ENCODE data around the gene OSTC. TPM values are rescaled to one million over a fixed set of nuclear protein-coding genes. Genes with fewer than 3 reads are reported as not detected.

OSTC gene
- total and polyA plus RNA-seq, 2 of the 13 experiments (the other 11 are each of a cell fraction or from before 2014, with no cell fraction given), result 208 to 380 TPM

GRCh38 chr4:108650212-108651013 lies at the start of gene OSTC (continued):
- TF ChIP-seq SOX13 (IDR thresholded peaks at IDR 0.05), result no peak
- TF ChIP-seq SOX13 (CRISPR knock-in tag; conservative IDR thresholded peaks at IDR 0.05 in 1 of 2, IDR thresholded peaks at IDR 0.05 in 1 of 2), result no peak; a peak in 1 of 4 replicates
- 0 out of 2 replicates have a peak, but pooled peaks have one; percentile 78 for TF ChIP-seq ZSCAN30 (CRISPR knock-in tag; IDR thresholded peaks at IDR 0.05)
- TF ChIP-seq, protein P1, sequence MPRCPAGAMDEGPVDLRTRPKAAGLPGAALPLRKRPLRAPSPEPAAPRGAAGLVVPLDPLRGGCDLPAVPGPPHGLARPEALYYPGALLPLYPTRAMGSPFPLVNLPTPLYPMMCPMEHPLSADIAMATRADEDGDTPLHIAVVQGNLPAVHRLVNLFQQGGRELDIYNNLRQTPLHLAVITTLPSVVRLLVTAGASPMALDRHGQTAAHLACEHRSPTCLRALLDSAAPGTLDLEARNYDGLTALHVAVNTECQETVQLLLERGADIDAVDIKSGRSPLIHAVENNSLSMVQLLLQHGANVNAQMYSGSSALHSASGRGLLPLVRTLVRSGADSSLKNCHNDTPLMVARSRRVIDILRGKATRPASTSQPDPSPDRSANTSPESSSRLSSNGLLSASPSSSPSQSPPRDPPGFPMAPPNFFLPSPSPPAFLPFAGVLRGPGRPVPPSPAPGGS (CRISPR knock-in tag; IDR thresholded peaks at IDR 0.05), result no peak
- TF ChIP-seq, protein P2, sequence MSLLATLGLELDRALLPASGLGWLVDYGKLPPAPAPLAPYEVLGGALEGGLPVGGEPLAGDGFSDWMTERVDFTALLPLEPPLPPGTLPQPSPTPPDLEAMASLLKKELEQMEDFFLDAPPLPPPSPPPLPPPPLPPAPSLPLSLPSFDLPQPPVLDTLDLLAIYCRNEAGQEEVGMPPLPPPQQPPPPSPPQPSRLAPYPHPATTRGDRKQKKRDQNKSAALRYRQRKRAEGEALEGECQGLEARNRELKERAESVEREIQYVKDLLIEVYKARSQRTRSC (CRISPR knock-in tag; IDR thresholded peaks at IDR 0.05; ENCODE audit: low read depth), result no peak
- 0 out of 2 replicates have a peak, but pooled peaks have one; percentile 50 for TF ChIP-seq TP53 (CRISPR knock-in tag; conservative IDR thresholded peaks at IDR 0.05)
- no peak for TF ChIP-seq PRMT3 (CRISPR knock-in tag; IDR thresholded peaks at IDR 0.05; ENCODE audit: borderline replicate concordance, low read depth)
- TF ChIP-seq GTF2F1 (IDR thresholded peaks at IDR 0.05; ENCODE audit: low read length), result no peak
- TF ChIP-seq, protein P3, sequence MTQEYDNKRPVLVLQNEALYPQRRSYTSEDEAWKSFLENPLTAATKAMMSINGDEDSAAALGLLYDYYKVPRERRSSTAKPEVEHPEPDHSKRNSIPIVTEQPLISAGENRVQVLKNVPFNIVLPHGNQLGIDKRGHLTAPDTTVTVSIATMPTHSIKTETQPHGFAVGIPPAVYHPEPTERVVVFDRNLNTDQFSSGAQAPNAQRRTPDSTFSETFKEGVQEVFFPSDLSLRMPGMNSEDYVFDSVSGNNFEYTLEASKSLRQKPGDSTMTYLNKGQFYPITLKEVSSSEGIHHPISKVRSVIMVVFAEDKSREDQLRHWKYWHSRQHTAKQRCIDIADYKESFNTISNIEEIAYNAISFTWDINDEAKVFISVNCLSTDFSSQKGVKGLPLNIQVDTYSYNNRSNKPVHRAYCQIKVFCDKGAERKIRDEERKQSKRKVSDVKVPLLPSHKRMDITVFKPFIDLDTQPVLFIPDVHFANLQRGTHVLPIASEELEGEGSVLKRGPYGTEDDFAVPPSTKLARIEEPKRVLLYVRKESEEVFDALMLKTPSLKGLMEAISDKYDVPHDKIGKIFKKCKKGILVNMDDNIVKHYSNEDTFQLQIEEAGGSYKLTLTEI (CRISPR knock-in tag; conservative IDR thresholded peaks at IDR 0.05), result no peak
- TF ChIP-seq, protein P4, sequence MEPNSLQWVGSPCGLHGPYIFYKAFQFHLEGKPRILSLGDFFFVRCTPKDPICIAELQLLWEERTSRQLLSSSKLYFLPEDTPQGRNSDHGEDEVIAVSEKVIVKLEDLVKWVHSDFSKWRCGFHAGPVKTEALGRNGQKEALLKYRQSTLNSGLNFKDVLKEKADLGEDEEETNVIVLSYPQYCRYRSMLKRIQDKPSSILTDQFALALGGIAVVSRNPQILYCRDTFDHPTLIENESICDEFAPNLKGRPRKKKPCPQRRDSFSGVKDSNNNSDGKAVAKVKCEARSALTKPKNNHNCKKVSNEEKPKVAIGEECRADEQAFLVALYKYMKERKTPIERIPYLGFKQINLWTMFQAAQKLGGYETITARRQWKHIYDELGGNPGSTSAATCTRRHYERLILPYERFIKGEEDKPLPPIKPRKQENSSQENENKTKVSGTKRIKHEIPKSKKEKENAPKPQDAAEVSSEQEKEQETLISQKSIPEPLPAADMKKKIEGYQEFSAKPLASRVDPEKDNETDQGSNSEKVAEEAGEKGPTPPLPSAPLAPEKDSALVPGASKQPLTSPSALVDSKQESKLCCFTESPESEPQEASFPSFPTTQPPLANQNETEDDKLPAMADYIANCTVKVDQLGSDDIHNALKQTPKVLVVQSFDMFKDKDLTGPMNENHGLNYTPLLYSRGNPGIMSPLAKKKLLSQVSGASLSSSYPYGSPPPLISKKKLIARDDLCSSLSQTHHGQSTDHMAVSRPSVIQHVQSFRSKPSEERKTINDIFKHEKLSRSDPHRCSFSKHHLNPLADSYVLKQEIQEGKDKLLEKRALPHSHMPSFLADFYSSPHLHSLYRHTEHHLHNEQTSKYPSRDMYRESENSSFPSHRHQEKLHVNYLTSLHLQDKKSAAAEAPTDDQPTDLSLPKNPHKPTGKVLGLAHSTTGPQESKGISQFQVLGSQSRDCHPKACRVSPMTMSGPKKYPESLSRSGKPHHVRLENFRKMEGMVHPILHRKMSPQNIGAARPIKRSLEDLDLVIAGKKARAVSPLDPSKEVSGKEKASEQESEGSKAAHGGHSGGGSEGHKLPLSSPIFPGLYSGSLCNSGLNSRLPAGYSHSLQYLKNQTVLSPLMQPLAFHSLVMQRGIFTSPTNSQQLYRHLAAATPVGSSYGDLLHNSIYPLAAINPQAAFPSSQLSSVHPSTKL (CRISPR knock-in tag; IDR thresholded peaks at IDR 0.05), result 0 out of 2 replicates have a peak, but pooled peaks have one; percentile 7
- TF ChIP-seq ATF2 (CRISPR knock-in tag; IDR thresholded peaks at IDR 0.05), result no peak
- TF ChIP-seq, protein P5, sequence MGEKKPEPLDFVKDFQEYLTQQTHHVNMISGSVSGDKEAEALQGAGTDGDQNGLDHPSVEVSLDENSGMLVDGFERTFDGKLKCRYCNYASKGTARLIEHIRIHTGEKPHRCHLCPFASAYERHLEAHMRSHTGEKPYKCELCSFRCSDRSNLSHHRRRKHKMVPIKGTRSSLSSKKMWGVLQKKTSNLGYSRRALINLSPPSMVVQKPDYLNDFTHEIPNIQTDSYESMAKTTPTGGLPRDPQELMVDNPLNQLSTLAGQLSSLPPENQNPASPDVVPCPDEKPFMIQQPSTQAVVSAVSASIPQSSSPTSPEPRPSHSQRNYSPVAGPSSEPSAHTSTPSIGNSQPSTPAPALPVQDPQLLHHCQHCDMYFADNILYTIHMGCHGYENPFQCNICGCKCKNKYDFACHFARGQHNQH (CRISPR knock-in tag; IDR thresholded peaks at IDR 0.05), result no peak
- no peak for TF ChIP-seq TCF7 (IDR thresholded peaks at IDR 0.05; ENCODE audit: low read depth)
- TF ChIP-seq SMAD3 (CRISPR knock-in tag; IDR thresholded peaks at IDR 0.05), result no peak; the same call in 1 of the 2 replicates
- TF ChIP-seq SNRNP70 (IDR thresholded peaks at IDR 0.05; ENCODE audit: low read depth, low read length), result no peak
- peak; percentile 86 for TF ChIP-seq TFDP2 (CRISPR knock-in tag; IDR thresholded peaks at IDR 0.05)

Measured in HepG2 (cell line).